ENCODE data around the gene GAGE10. TPM values are rescaled to one million over a fixed set of nuclear protein-coding genes. Genes with fewer than 3 reads are reported as not detected.

The GAGE10 gene
- total and polyA plus RNA-seq, 2 of the 8 experiments (the other 6 are each of a cell fraction or from before 2014, with no cell fraction given): not detected

GRCh38 chrX:49257846-49258748, 45.3 kb upstream of the GAGE10 start:
- Histone ChIP-seq H4K8ac (ENCODE audit: extremely low read depth, insufficient read depth, low read length) (no peak overlapping the region), H2AFZ (ENCODE audit: low read length) (no peak overlapping the region), H3K23ac (ENCODE audit: insufficient read length) (no peak overlapping the region), H3K9me3 (ENCODE audit: insufficient read depth in 2 of 2, low read depth in 1 of 2, low read length in 1 of 2) (no peaks in the 10 kb centered on the region), H3K4ac (replicated peaks; ENCODE audit: insufficient read length, low read depth, low read length) (no peak overlapping the region), H3K79me2 (ENCODE audit: control insufficient read depth in 1 of 2, insufficient read depth in 2 of 2, low read length in 2 of 2) (no peaks in the 10 kb centered on the region), H3K56ac (replicated peaks; ENCODE audit: insufficient read length, low read depth, low read length) (no peak overlapping the region), H3K4me3 (ENCODE audit: extremely low read depth in 1 of 4, insufficient read depth in 2 of 4, low read depth in 3 of 4, low read length in 4 of 4) (no peak overlapping the region), H2AK5ac (ENCODE audit: low read depth, low read length) (no peak overlapping the region), H4K91ac (replicated peaks; ENCODE audit: insufficient read length, low read length) (no peak overlapping the region), H2BK15ac (ENCODE audit: low read length) (no peak overlapping the region), H3K18ac (ENCODE audit: extremely low read depth, low read length) (no peak overlapping the region), H2BK12ac (ENCODE audit: low read depth, low read length) (no peak overlapping the region), H4K5ac (ENCODE audit: insufficient read length, low read depth, low read length) (no peak overlapping the region), H3K23me2 (ENCODE audit: low read depth, low read length) (no peaks in the 10 kb centered on the region), H3K27me3 (replicated peaks in 1 of 4; ENCODE audit: control insufficient read depth in 3 of 4, extremely low read depth in 1 of 4, insufficient read depth in 3 of 4, low read length in 3 of 4) (no peaks in the 10 kb centered on the region), H3K9ac (replicated peaks in 1 of 4; ENCODE audit: extremely low read depth in 1 of 4, low read depth in 3 of 4, low read length in 3 of 4) (no peak overlapping the region), H2BK5ac (ENCODE audit: low read depth, low read length) (no peak overlapping the region), H3K4me2 (ENCODE audit: insufficient read depth in 1 of 2, low read depth in 2 of 2, low read length in 2 of 2) (no peak overlapping the region), H3K79me1 (ENCODE audit: low read depth, low read length) (no peaks in the 10 kb centered on the region), H4K20me1 (replicated peaks in 1 of 2; ENCODE audit: control insufficient read depth in 1 of 2, insufficient read depth in 2 of 2, low read length in 2 of 2) (no peaks in the 10 kb centered on the region), H3K36me3 (ENCODE audit: control insufficient read depth in 2 of 4, insufficient read depth in 4 of 4, low read length in 3 of 4) (no peaks in the 10 kb centered on the region), H3K27ac (ENCODE audit: low read depth, low read length) (no peak overlapping the region), H3K4me1 (replicated peaks in 1 of 4; ENCODE audit: control insufficient read depth in 3 of 4, insufficient read depth in 4 of 4, low read length in 3 of 4) (no peaks in the 10 kb centered on the region; a peak in 1 of 7 replicates), H2BK20ac (ENCODE audit: low read length) (no peak overlapping the region), H2BK120ac (replicated peaks; ENCODE audit: low read depth, low read length) (no peak overlapping the region), H3K14ac (ENCODE audit: insufficient read length) (no peak overlapping the region)
- FAIRE-seq: no peak
- ChIA-PET CTCF (ENCODE audit: partially characterized antibody) (interaction anchor here (2.2 kb wide), 1 partner anchor 66 kb away, joined by 6 read pairs; no protein-coding TSS in a partner anchor), POLR2A (ENCODE audit: partially characterized antibody) (interaction anchor here (0.7 to 2.1 kb wide), 5 partner anchors 10 to 73 kb away, joined by 3 to 7 read pairs (median 3); no protein-coding TSS in a partner anchor)
- DNase-seq (ENCODE audit: low read depth in 1 of 2, low spot score in 2 of 2): no peak
- WGBS, 2 experiments (ENCODE audit: extremely low coverage in 1 of 2, insufficient coverage in 1 of 2, insufficient read length in 1 of 2, insufficient replicate concordance in 2 of 2, low coverage in 1 of 2, low lambda C conversion rate in 2 of 2, missing lambda C conversion rate in 1 of 2): 83% methylated on average over 9 of the region's 20 CpGs; no CpG with 5 or more reads in 1 of the 2 experiments
- no peak for TF ChIP-seq RAD21 (IDR thresholded peaks at IDR 0.05 in 1 of 2, conservative IDR thresholded peaks at IDR 0.05 in 1 of 2; ENCODE audit: low read depth in 2 of 2, low read length in 2 of 2)
- TF ChIP-seq RNF2 (IDR thresholded peaks at IDR 0.05; ENCODE audit: borderline replicate concordance, low read depth, low read length, missing control alignments, poor library complexity, severe bottlenecking): no peak
- TF ChIP-seq, protein P1, sequence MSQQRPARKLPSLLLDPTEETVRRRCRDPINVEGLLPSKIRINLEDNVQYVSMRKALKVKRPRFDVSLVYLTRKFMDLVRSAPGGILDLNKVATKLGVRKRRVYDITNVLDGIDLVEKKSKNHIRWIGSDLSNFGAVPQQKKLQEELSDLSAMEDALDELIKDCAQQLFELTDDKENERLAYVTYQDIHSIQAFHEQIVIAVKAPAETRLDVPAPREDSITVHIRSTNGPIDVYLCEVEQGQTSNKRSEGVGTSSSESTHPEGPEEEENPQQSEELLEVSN (IDR thresholded peaks at IDR 0.05): no peak
- TF ChIP-seq RFX5 (IDR thresholded peaks at IDR 0.05; ENCODE audit: borderline replicate concordance, low read depth, low read length): no peak
- TF ChIP-seq EZH2 (IDR thresholded peaks at IDR 0.05; ENCODE audit: low read depth, low read length, severe bottlenecking): no peak
- no peak for TF ChIP-seq PHF8 (conservative IDR thresholded peaks at IDR 0.05; ENCODE audit: low read depth, low read length)
- no peak for TF ChIP-seq KDM4A (IDR thresholded peaks at IDR 0.05; ENCODE audit: low read depth, low read length, severe bottlenecking)
- TF ChIP-seq TEAD4 (IDR thresholded peaks at IDR 0.05; ENCODE audit: low read depth, low read length): no peak
- TF ChIP-seq CHD2 (IDR thresholded peaks at IDR 0.05; ENCODE audit: low read length): no peak

Measured in H1 (cell line).